ENCODE data around the gene ZDHHC7.
"Not testable (repeated sequence)": the region's sequence is repeated elsewhere in the genome, so short reads cannot be mapped to it uniquely, and the experiment has no call there.

The ZDHHC7 gene

GRCh38 chr16:84940670-84941551 lies 70.4 kb downstream of the ZDHHC7 start:
- TF ChIP-seq CTCF (conservative IDR thresholded peaks at IDR 0.05): no peak
- no peak overlapping the region for H3K27ac ChIP-seq

GRCh38 chr16:84938616-84939015 lies 72.7 kb downstream of the ZDHHC7 start:
- H3K27ac ChIP-seq: not testable (repeated sequence)

- TF ChIP-seq CTCF (conservative IDR thresholded peaks at IDR 0.05): no peak
- H3K27ac ChIP-seq: no peak overlapping the region
These were observed 73.9 kb downstream of the ZDHHC7 start for GRCh38 chr16:84937196-84938005.

GRCh38 chr16:84933774-84934631 lies 77.3 kb downstream of the ZDHHC7 start:
- no peak for TF ChIP-seq CTCF (conservative IDR thresholded peaks at IDR 0.05)
- no peak overlapping the region for H3K27ac ChIP-seq

- no peak overlapping the region for H3K27ac ChIP-seq
- no peak for TF ChIP-seq CTCF (conservative IDR thresholded peaks at IDR 0.05)
These were observed 78.7 kb downstream of the ZDHHC7 start for GRCh38 chr16:84932681-84933080.

GRCh38 chr16:84931506-84931905 lies 79.8 kb downstream of the ZDHHC7 start:
- H3K27ac ChIP-seq: no peak overlapping the region
- no peak for TF ChIP-seq CTCF (conservative IDR thresholded peaks at IDR 0.05)

GRCh38 chr16:84931107-84931494 lies 80.2 kb downstream of the ZDHHC7 start:
- H3K27ac ChIP-seq: no peak overlapping the region
- no peak for TF ChIP-seq CTCF (conservative IDR thresholded peaks at IDR 0.05)
